Stimulated activated CD4-positive, alpha-beta T cell treated with anti-CD3 and anti-CD28 coated beads, Interleukin-4, amount 100 ng/mL, for 1 hour (primary cell): ENCODE results near the gene CSGALNACT2.
A peak's percentile ranks its signal among the peaks of the same experiment; 100 is the strongest.

Experiments
- DNase-seq: peaks from one replicate; pipeline ENCODE4 v3.0.0-alpha.2; 2020

CSGALNACT2 gene

GRCh38 chr10:43204042-43204942, 66.0 kb downstream of the CSGALNACT2 start:
- no peak for DNase-seq

- peak; percentile 54 for DNase-seq
Measured at GRCh38 chr10:43204943-43205671, 66.9 kb downstream of the CSGALNACT2 start.

- no peak for DNase-seq
Measured at GRCh38 chr10:43205681-43206390, 67.6 kb downstream of the CSGALNACT2 start.

GRCh38 chr10:43206391-43207235, 68.4 kb downstream of the CSGALNACT2 start:
- no peak for DNase-seq

GRCh38 chr10:43208147-43209073, 70.2 kb downstream of the CSGALNACT2 start:
- DNase-seq = peak; percentile 1

GRCh38 chr10:43209074-43209455, 70.8 kb downstream of the CSGALNACT2 start:
- DNase-seq = no peak

GRCh38 chr10:43209651-43210141, 71.5 kb downstream of the CSGALNACT2 start:
- no peak for DNase-seq

GRCh38 chr10:43210556-43210955, 72.3 kb downstream of the CSGALNACT2 start:
- DNase-seq = no peak

- peak; percentile 1 for DNase-seq
Measured at GRCh38 chr10:43211030-43211429, 72.8 kb downstream of the CSGALNACT2 start.

- DNase-seq = no peak
Measured at GRCh38 chr10:43211431-43212042, 73.3 kb downstream of the CSGALNACT2 start.

GRCh38 chr10:43212043-43212721, 73.9 kb downstream of the CSGALNACT2 start:
- no peak for DNase-seq

- DNase-seq = no peak
Measured at GRCh38 chr10:43214071-43214955, 76.1 kb downstream of the CSGALNACT2 start.

- no peak for DNase-seq
Measured at GRCh38 chr10:43214956-43215561, 76.8 kb downstream of the CSGALNACT2 start.

- DNase-seq = no peak
Measured at GRCh38 chr10:43215758-43216455, 77.7 kb downstream of the CSGALNACT2 start.

- no peak for DNase-seq
Measured at GRCh38 chr10:43216931-43217562, 78.8 kb downstream of the CSGALNACT2 start.

GRCh38 chr10:43217563-43218205, 79.4 kb downstream of the CSGALNACT2 start:
- no peak for DNase-seq
